HG03060 (cell line): Measurements from ENCODE around the gene ARFGAP1.
"Not testable (repeated sequence)": the region's sequence is repeated elsewhere in the genome, so short reads cannot be mapped to it uniquely, and the experiment has no call there.

ENCODE experiments used
- ATAC-seq: cut with Tn5 transposase; IDR thresholded peaks from one replicate; pipeline ENCODE4 v1.9.1; 2021; ENCODE audit warnings: low read depth, moderate number of reproducible peaks; ENCODE audit not compliant: unreplicated experiment

Gene ARFGAP1

DNA sequence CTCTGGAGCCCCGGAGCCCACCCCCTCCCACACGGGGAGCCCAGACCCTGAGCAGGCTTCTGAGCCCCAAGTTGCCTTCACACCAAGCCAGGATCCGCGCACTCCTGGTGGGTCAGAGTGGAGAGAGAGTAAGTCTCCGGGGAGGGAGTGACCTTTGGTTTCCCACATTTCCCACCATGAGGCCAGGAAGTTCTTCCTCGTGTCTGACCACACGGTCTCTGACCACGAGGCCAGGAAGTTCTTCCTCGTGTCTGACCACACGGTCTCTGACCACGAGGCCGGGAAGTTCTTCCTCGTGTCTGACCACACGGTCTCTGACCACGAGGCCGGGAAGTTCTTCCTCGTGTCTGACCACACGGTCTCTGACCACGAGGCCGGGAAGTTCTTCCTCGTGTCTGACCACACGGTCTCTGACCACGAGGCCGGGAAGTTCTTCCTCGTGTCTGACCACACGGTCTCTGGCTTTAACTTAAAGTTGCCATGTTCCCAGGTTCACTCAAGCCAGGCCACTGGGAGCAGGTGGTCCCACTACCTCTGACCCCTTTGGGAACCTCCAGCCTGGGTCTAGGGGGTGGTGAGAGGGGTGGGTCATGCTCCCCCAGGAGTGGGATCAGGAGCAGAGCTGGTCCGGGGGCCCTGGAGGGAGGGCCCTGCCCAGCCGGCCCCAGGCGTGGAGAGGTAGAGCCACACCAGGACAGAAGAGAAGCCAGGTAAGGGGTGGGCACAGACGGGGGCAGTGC lies 33.5 kb downstream of the ARFGAP1 start:
- ATAC-seq = not testable (repeated sequence)

DNA sequence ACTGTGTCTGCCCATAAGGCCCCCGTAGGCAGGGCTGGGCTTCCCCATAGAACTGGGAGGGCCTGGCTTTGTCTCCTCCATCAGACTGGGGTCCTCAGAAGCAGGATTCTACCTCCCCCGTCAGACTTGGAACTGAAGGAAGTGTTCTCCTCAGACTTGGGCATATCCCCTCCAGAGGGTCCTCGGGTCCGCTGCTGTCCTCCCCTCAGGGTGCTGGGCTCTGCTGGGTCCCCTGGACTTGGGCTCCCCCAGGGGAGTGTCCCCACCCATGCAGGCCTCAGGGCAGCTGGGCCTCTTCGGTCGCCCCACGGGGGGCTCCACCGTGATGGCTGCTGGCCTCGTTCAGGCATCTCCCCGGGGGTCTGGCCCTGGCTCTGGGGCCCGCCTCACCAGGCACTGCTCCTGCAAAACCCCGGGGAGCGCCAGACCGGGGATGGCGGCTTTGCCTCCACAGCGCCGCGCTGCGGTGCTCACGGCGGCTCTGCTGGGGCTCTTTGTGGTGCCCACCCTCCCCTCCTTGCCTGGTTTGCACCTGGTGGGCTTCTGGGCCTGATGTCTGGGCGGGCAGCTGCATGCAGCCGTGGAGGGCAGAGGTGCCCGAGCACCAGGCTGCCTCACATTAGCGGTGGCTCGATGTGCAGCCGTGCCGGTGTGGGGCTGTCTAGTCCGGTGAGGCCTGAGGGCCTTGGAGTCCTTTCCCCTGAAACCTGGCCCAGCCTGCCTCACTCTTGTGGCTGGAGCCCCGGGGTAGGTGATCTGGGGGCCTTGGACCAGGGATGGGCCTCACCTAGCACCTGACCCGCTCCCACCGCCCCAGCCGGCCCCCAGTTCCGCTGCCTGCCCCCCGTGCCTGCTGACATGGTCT lies 34.3 kb downstream of the ARFGAP1 start:
- ATAC-seq = no peak

DNA sequence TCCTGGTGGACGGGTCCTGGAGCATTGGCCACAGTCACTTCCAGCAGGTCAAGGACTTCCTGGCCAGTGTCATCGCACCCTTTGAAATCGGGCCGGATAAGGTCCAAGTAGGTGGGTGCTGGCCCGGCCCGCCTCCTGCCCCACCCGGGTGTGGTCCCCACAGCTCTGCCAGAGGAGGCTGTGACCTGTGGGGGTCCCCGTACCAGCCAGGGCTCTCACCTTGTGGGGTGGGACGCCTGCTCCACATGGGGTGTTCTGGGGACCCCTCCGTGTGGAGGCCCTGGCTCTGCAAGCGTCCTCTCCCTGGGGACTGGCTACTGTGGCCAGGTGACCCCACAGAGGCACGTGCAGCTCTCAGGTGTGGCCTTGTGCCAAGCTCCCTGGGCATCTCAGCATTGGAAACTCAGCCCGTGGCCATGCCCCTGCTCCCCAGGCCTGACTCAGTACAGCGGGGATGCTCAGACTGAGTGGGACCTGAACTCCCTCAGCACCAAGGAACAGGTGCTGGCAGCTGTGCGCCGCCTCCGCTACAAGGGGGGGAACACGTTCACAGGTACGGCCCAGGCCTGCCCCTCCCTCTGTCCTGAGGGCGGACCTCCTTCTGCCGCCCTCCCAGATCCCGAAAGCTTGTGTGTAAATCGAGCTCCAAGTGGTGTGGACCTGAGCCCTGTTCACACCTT lies 35.1 kb downstream of the ARFGAP1 start:
- ATAC-seq = no peak

DNA sequence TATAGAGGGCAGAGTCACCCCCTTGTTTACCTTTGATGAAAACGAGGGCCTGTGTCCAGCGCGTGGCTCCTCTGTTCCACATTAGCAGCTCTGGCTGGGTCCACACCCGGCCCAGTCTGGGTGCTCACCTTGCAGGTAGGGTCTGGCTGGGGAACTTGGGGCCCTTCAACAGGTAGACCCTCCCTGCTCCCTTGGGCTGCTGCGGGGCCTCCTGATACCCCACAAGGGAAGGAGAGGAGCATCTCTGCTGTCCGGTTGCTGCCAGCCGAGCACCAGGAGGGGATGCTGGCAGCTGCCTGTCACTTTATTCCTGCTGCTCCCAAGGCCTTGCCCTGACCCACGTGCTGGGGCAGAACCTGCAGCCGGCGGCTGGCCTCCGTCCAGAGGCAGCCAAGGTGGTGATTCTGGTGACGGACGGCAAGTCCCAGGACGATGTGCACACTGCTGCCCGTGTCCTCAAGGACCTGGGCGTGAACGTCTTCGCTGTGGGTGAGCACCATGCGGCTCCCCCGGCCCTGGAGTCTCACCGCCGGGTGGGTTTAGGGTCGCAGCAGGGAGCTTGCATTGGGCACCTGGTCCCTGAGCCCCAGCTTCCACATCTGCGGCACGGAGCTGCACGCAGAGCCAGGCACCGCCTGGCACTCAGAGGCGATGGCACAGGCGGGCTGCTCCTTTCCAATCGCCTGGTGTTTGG lies 35.8 kb downstream of the ARFGAP1 start:
- ATAC-seq = no peak

DNA sequence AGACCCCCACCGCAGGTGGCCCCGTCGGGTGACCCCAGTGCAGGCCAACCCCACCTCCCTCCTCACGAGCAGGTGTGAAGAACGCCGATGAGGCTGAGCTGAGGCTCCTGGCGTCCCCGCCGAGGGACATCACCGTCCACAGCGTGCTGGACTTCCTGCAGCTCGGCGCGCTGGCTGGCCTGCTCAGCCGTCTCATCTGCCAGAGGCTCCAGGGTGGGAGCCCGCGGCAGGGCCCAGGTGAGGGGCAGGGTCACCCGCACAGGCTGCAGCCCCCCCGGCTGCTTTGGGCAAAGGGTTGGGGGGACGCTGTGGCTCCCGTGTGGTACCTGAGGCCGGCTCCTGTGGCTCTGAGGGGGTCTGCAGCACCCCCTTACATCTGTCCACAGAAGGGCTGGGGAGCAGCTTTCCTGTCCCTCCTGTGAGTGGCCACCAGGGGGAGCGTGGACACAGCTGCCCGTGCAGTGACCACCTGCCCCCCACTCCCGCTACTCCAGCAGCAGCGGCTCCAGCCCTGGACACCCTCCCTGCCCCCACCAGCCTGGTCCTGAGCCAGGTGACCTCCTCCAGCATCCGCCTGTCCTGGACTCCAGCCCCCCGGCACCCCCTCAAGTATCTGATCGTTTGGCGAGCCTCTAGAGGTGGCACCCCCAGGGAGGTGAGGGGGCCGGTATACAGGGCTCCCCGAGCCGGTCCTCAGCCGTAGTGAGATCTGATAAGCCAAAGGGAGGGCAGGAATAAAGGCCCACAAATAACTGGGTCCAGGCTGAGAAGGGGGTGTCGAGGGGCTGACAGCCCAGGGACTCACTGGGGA lies 36.9 kb downstream of the ARFGAP1 start:
- ATAC-seq = no peak

DNA sequence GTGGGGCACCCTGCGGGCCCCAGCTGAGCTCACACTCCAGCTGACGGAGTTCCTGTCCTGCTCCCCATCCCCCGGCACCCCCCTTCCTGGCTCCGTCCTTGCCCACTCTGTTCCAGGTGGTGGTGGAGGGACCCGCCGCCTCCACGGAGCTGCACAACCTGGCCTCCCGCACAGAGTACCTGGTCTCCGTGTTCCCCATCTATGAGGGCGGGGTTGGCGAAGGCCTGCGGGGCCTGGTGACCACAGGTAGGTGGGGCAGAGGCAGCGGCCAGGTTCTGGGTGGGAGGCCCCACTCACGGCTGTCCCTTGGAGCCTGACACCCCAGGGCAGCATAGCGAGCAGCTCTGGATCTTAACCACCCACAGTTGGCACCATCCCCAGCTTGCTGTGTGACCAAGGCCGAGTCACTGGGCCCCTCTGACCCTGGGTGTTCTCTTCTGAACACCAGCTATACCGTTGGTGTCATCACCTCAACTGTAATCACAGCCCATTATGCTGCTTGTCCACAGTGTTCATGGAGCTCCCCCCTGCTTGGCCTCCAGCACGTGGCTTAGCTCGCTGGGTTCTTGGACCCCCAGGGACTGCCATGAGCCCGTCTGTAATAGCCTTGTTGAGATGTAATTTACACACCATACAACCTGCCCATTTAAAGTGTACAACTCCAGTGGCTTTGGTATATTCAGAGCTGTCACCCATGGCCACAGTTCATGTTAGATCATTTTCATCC lies 37.8 kb downstream of the ARFGAP1 start:
- ATAC-seq = no peak

DNA sequence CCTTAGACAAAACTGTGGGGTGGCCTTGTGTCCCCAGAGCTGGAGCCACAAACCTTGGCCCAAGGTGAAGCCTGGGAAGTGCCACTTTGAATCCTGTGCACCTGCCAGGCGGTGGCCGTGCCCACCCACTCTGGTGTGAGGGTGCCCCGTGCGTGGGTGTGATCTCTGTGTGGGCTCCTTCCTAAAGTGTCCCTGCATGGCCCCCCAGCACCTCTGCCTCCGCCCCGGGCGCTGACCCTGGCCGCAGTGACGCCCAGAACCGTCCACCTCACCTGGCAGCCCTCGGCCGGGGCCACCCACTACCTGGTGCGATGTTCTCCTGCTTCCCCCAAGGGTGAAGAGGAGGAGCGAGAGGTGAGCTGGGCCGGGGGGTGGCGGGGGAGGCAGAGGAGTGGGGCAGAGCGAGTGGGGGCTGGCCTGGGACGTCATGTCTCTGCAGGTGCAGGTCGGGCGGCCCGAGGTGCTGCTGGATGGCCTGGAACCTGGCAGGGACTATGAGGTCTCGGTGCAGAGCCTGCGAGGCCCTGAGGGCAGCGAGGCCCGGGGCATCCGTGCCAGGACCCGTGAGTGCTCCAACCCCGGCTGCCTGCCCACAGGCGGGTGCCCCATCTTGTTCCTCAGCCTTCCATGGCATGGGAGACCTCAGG lies 38.7 kb downstream of the ARFGAP1 start:
- no peak for ATAC-seq

DNA sequence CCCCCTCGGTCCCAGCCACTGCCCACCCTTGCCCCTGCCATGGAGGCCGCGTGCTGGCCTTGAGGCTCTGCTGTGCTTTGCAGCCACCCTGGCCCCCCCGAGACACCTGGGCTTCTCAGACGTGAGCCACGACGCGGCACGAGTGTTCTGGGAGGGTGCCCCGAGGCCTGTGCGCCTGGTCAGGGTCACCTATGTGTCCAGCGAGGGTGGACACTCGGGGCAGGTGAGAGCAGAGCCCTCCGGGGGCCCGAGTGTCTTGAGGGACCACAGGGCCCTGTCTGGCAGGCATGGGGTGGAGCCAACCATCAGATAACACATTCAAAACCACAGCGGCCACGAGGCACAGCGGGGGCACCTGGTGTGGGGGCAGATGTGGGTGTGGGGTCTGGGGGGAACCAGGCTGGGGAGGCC lies 39.2 kb downstream of the ARFGAP1 start:
- no peak for ATAC-seq

DNA sequence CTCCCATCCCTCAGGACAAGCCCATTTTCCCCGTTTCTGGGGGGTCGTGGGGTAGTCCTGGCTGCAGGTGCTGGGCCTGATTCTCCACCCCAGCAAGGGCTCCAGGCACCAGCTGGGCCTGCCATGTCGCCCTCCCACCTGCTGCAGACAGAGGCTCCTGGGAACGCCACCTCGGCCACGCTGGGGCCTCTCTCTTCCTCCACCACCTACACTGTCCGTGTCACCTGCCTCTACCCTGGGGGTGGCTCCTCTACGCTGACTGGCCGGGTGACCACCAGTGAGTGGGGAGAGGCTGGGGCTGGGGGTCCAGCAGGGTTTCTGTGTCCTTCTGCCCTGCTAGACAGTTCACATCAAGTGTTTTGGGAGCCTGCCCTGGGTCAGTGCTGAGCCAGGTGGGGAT lies 39.7 kb downstream of the ARFGAP1 start:
- ATAC-seq = no peak

DNA sequence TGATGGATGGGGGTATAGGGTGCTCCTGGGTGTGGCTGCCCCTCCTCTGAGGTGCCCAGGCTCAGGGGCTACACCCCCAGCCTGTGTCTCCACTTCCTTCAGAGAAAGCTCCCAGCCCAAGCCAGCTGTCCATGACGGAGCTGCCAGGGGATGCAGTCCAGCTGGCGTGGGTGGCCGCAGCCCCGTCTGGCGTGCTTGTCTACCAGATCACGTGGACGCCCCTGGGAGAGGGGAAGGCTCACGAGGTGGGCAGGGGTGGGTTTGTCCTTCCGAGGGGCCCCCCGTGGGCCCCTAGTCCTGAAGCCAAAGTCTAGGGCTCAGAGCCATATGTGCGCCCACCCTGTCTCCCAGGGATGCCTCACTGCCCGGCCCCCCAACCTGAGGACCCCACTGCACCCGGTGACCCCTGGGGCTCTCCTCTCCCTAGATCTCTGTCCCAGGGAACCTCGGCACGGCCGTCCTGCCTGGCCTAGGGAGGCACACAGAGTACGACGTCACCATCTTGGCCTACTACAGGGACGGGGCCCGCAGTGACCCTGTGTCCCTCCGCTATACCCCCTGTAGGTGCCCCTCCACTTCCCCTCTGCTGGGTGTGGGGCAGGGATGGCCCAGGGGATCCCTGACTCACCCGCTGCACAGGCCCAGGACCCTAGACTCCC lies 40.2 kb downstream of the ARFGAP1 start:
- no peak for ATAC-seq

DNA sequence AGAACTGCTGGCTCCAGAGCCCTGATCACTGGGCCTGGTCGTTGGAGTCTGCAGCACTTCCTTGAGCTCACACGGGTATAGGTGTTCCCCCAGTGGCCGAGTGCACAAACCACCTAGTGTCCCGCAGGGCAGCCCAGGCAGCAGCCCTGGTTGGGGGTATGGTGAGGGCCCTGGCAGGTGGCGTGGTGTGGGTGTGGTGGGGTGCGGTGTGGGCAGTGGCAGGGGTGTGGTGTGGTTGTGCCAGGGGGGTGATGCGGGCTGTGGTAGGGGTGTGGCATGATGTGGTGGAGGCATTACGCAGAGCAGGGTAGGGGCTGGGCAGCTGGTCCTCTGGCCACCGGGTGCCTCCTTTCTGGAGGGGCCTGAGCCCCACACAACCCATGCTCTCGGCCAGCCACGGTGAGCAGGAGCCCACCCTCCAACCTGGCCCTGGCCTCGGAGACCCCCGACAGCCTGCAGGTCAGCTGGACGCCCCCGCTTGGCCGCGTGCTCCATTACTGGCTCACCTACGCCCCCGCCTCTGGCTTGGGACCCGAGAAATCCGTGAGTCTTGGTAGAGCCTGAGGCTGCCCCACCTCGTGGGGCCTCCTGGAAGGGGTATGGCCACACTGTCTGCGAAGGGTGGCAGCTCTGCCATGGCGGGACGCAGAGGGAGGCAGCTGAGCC lies 40.9 kb downstream of the ARFGAP1 start:
- no peak for ATAC-seq

DNA sequence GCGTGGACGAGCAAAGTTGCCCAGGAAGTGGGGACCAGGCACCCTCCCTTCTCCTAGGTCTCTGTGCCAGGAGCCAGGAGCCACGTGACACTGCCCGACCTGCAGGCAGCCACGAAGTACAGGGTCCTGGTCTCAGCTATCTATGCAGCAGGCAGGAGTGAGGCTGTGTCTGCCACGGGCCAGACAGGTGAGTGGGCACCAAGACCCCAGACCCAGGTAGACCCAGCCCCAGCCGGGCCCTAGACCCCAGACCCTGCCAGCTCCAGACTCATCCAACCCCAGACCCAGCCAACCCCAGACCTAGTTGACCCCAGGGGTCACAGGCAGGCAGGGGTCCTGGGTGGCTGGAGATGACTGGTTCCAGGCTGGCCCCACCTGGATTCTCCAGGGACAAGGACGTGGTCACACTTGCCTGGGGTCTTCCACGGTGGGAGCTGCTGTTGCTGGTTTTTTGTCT lies 41.4 kb downstream of the ARFGAP1 start:
- no peak for ATAC-seq

DNA sequence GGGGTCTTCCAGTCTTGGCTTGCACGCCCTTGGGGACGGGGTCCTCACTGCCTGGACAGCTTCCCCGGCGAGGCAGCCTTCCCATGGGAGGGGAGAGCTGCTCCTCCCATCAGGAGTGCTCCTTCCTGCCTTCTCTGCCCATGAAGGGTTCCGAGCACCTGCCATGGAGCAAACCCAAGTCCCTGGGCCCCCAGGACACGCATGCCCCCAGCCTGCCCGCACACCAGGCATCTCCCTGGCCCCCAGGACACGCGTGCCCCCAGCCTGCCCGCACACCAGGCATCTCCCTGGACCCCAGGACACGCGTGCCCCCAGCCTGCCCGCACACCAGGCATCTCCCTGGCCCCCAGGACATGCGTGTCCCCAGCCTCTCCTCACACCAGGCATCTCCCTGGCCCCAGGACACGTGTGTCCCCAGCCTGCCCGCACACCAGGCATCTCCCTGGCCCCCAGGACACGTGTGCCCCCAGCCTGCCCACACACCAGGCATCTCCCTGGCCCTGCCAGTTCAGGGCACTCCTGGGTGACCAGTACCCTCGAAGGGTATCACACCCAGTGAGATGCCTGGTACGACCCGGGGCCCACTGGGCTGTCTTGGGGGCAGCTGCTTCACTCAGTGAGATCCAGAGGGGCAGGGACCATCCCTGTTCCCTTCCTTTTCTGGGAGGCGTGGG lies 42.1 kb downstream of the ARFGAP1 start:
- ATAC-seq = no peak

DNA sequence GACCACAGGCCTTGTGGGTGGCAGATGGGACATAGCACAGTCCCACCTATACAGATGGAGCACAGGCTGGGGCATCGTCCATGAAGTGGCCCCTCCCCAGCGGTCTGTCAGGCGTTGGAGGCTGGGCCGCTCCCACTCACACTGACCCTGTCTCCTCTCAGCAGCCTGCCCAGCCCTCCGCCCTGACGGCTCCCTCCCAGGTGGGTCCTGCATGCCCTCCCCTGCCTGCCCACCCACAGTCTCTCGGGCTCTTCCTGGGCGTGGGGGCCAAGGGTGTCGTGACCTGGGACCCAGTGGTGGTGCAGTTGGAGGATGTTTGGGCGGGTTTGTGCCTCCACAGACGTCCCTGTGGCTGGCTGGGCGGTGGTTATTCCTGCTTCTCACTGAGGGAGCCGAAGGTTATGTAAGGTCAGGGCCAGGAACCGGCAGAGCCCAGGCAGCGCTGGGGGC lies 42.7 kb downstream of the ARFGAP1 start:
- ATAC-seq = no peak

DNA sequence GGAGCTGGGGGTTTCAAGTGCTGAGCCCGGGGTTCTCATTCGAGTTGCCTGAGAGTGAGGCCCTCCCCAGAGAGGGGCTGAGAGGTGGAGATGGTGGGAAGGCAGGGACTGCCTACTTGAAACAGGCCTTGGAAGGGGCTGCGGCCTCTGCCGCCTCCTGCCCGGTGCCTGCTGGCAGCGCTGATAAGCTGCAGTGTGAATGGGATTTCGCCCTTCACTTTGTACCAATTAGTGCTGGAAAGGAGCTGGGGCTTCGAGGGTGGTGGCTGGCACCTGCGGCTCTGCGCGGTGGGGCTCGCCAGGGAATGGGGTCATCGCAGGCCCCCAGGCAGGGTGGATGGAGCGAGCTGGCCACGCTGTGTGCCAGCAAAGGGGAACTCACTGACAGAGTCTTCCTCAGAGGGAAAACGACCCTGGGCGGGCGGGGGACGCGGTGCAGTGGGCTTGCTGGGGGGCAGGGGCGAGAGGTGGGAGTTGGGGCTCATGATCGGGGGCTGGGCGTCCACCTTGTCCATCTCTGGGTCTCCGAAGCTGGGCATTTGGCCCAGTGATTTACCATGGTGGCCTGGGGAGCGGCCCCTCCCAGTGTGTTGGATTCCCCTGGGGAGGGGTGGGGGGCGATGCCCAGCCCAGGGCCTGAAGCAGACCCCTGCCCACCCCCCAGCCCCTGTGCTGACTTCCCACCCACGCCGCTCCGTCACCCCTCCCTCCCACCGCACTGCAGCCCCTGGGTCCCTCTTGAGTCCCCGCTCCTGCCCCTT lies 43.3 kb downstream of the ARFGAP1 start:
- ATAC-seq = no peak

DNA sequence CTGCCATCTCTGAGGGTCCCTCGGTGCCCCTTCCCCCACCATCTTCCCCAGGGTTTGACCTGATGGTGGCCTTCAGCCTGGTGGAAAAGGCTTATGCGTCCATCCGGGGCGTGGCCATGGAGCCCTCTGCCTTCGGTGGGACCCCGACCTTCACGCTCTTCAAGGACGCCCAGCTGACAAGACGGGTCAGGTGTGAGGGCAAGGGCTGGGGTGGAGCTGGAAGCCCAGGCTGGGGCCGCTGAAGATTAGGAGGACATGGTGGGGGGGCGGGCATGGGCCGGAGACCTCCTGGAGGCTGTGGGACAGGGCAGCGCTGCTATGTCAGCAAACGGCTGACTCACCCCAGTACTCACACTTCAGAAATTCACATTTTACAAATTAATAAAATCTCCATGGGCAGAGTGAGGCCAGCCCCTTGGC lies 43.9 kb downstream of the ARFGAP1 start:
- ATAC-seq = no peak
